PC-3 (cell line): Measurements from ENCODE around the gene SPP2. TPM values are rescaled to one million over a fixed set of nuclear protein-coding genes. Genes with fewer than 3 reads are reported as not detected.
A peak's percentile ranks its signal among the peaks of the same experiment; 100 is the strongest.

Source experiments
- ATAC-seq: fragments of 200-7000 bp; cut with Tn5 transposase; 2 replicates; pipeline ENCODE4 v1.9.1; 2020; ENCODE audit warnings: mild to moderate bottlenecking, moderate library complexity
- BruUV-seq: library from RNA; stranded (reverse); fragments of 400-500 nt; replicated peaks from 2 replicates; lab custom pipeline; 2021; lab: Mats Ljungman, UMichigan
- CTCF ChIA-PET: fragments of 300-600 bp; sonication (Branson Sonifier 250); formaldehyde crosslinking; loops from one replicate; lab custom pipeline; 2022; ENCODE audit warnings: antibody characterized with exemption; lab: Charles Lee
- POLR2A ChIA-PET: fragments of 300-600 bp; sonication (Branson Sonifier 250); formaldehyde crosslinking; loops from one replicate; lab custom pipeline; 2022; ENCODE audit warnings: antibody characterized with exemption; ENCODE audit not compliant: unreplicated experiment; lab: Charles Lee
- DNase-seq: peaks from one replicate; pipeline ENCODE4 v3.0.0-alpha.2; 2015
- H2AFZ ChIP-seq: fragments of 300-600 bp; sonication (generic); 2 replicates; pipeline ENCODE4 v1.6.0; 2016; ENCODE audit warnings: antibody characterized with exemption, low read length
- H3F3A ChIP-seq: fragments of 300-600 bp; sonication (generic); one replicate; pipeline ENCODE4 v1.6.0; 2017; ENCODE audit warnings: antibody characterized with exemption, low read length, control low read depth, mild to moderate bottlenecking; ENCODE audit not compliant: unreplicated experiment
- H3K27ac ChIP-seq: fragments of 300-600 bp; sonication (generic); 2 replicates; pipeline ENCODE4 v1.5.1; 2016; ENCODE audit warnings: mild to moderate bottlenecking, low read length
- H3K27me3 ChIP-seq: fragments of 300-600 bp; sonication (generic); 2 replicates; pipeline ENCODE4 v1.6.1; 2016; ENCODE audit warnings: low read length, mixed read lengths
- H3K36me3 ChIP-seq: fragments of 300-600 bp; sonication (generic); 2 replicates; pipeline ENCODE4 v1.6.1; 2016; ENCODE audit warnings: low read depth, mixed run types, low read length, mixed read lengths
- H3K4me1 ChIP-seq: fragments of 300-600 bp; sonication (generic); 2 replicates; pipeline ENCODE4 v1.5.1; 2016; ENCODE audit warnings: low read length; ENCODE audit not compliant: insufficient read depth
- H3K4me2 ChIP-seq: fragments of 300-600 bp; sonication (generic); 2 replicates; pipeline ENCODE4 v1.6.0; 2016; ENCODE audit warnings: low read length
- H3K4me3 ChIP-seq: fragments of 300-600 bp; sonication (generic); 2 replicates; pipeline ENCODE4 v1.5.1; 2016; ENCODE audit warnings: mild to moderate bottlenecking, low read length, mixed read lengths
- H3K79me2 ChIP-seq: fragments of 300-600 bp; sonication (generic); 2 replicates; pipeline ENCODE4 v1.6.1; 2017; ENCODE audit warnings: low read length, mixed read lengths
- H3K9ac ChIP-seq: fragments of 300-600 bp; sonication (generic); 2 replicates; pipeline ENCODE4 v1.6.0; 2016; ENCODE audit warnings: mild to moderate bottlenecking, low read length
- H3K9me2 ChIP-seq: fragments of 300-600 bp; sonication (generic); replicated peaks from 2 replicates; pipeline ENCODE4 v1.6.1; 2016; ENCODE audit warnings: mixed run types, low read length, mixed read lengths
- H3K9me3 ChIP-seq: fragments of 300-600 bp; sonication (generic); 2 replicates; pipeline ENCODE4 v1.6.1; 2016; ENCODE audit warnings: low read length, mixed read lengths
- H4K20me1 ChIP-seq: fragments of 300-600 bp; sonication (generic); 2 replicates; pipeline ENCODE4 v1.6.1; 2016; ENCODE audit warnings: low read length, mixed read lengths
- EZH2 ChIP-seq: fragments of 300-600 bp; sonication (generic); IDR thresholded peaks from one replicate; pipeline ENCODE4 v1.6.1; 2017; ENCODE audit warnings: antibody characterized with exemption, mild to moderate bottlenecking, low read length; ENCODE audit not compliant: unreplicated experiment
- EZH2phosphoT487 ChIP-seq: fragments of 300-600 bp; sonication (generic); IDR thresholded peaks from 2 replicates; pipeline ENCODE4 v1.6.1; 2018; ENCODE audit warnings: mild to moderate bottlenecking, antibody characterized with exemption, low read length, borderline replicate concordance
- intact Hi-C: fragments of 100-400 bp; cut with micrococcal nuclease; formaldehyde crosslinking; loops from 2 replicates; pipeline ENCODE4 v1.9.0; 2023
- total RNA-seq: library from RNA; depleted of rRNA; stranded (reverse); fragments of >200 nt; gene quantifications from 2 replicates; pipeline ENCODE4 v1.2.3, GENCODE V29; 2014
- TF ChIP-seq, protein P1 (sequence below): fragments of 300-600 bp; sonication (generic); conservative IDR thresholded peaks from 2 replicates; pipeline ENCODE4 v1.5.1; 2017; ENCODE audit warnings: antibody characterized with exemption, low read depth, mild to moderate bottlenecking, low read length

Gene SPP2
- total RNA-seq, 1 experiment from 2014 or later, result not detected

DNA sequence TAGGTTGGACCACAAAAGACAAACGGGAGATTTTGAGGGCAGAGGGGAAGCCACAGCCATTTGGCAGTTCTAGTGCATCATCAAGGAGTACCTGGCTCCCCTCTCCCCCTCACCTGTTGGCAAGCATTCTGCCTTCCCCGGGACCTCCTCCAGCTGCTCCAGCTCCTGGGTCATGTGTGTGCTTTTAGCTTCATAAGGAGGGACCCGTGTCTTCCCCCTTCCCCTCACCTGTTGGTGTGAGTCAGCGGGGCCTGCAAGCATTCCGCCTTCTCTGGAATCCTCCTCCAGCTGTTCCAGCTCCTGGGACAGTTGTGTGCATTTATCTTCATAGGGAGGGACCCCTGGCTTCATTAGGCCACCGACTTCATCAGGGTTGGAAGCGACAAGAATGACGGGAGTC, 58.8 kb downstream of the SPP2 start:
- no TSS peak for BruUV-seq

GRCh38 chr2:234110219-234110618, 59.7 kb downstream of the SPP2 start:
- Histone ChIP-seq H2AFZ (no peak overlapping the region), H3F3A (peaks cover 5% of the 10 kb centered on the region), H3K9me2 (no peaks in the 10 kb centered on the region), H3K36me3 (no peaks in the 10 kb centered on the region), H3K4me3 (no peak overlapping the region), H4K20me1 (no peaks in the 10 kb centered on the region), H3K4me1 (peaks cover 19% of the 10 kb centered on the region), H3K4me2 (no peak overlapping the region), H3K9ac (no peak overlapping the region), H3K9me3 (no peaks in the 10 kb centered on the region), H3K27me3 (no peaks in the 10 kb centered on the region), H3K27ac (no peak overlapping the region), H3K79me2 (no peaks in the 10 kb centered on the region)
- intact Hi-C loops, result loop anchor here (5.0 kb wide), 2 partner anchors 78 to 133 kb away; no protein-coding TSS in a partner anchor
- ChIA-PET POLR2A (no interaction called here), CTCF (no interaction called here)
- no TSS peak for BruUV-seq
- DNase-seq (no peak), ATAC-seq (no peak)
- no peak for TF ChIP-seq EZH2phosphoT487
- TF ChIP-seq, protein P1, sequence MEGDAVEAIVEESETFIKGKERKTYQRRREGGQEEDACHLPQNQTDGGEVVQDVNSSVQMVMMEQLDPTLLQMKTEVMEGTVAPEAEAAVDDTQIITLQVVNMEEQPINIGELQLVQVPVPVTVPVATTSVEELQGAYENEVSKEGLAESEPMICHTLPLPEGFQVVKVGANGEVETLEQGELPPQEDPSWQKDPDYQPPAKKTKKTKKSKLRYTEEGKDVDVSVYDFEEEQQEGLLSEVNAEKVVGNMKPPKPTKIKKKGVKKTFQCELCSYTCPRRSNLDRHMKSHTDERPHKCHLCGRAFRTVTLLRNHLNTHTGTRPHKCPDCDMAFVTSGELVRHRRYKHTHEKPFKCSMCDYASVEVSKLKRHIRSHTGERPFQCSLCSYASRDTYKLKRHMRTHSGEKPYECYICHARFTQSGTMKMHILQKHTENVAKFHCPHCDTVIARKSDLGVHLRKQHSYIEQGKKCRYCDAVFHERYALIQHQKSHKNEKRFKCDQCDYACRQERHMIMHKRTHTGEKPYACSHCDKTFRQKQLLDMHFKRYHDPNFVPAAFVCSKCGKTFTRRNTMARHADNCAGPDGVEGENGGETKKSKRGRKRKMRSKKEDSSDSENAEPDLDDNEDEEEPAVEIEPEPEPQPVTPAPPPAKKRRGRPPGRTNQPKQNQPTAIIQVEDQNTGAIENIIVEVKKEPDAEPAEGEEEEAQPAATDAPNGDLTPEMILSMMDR, result no peak
- TF ChIP-seq EZH2, result no peak

More for the DNA sequence above, 58.8 kb downstream of the SPP2 start:
- no peaks in the 10 kb centered on the region for H3K9me2 ChIP-seq
- CTCF ChIA-PET, result no interaction called here
- H4K20me1 ChIP-seq, result no peaks in the 10 kb centered on the region
- peaks cover 19% of the 10 kb centered on the region for H3K4me1 ChIP-seq
- no peak overlapping the region for H3K4me2 ChIP-seq
- no peaks in the 10 kb centered on the region for H3K79me2 ChIP-seq
- H2AFZ ChIP-seq, result no peak overlapping the region
- intact Hi-C loops, result no loop called here
- no peak overlapping the region for H3K9ac ChIP-seq
- no peaks in the 10 kb centered on the region for H3K36me3 ChIP-seq
- POLR2A ChIA-PET, result no interaction called here
- H3F3A ChIP-seq, result peaks cover 5% of the 10 kb centered on the region
- H3K9me3 ChIP-seq, result no peaks in the 10 kb centered on the region
- DNase-seq, result no peak
- no peak for TF ChIP-seq EZH2
- TF ChIP-seq, protein P1, result no peak
- no peak for TF ChIP-seq EZH2phosphoT487
- H3K4me3 ChIP-seq, result no peak overlapping the region
- no peak for ATAC-seq
- H3K27ac ChIP-seq, result no peak overlapping the region
- H3K27me3 ChIP-seq, result no peaks in the 10 kb centered on the region

- no peaks in the 10 kb centered on the region for H3K79me2 ChIP-seq
- ATAC-seq (peak; percentile 100), DNase-seq (peak; percentile 96)
- ChIA-PET POLR2A (interaction anchor here (0.7 kb wide), 1 partner anchor 12 kb away, joined by 3 read pairs; no protein-coding TSS in a partner anchor), CTCF (interaction anchor here (0.5 to 0.8 kb wide), 2 partner anchors 22 to 311 kb away, joined by 3 read pairs; no protein-coding TSS in a partner anchor)
- no peaks in the 10 kb centered on the region for H3K36me3 ChIP-seq
- H2AFZ ChIP-seq, result no peak overlapping the region
- no peaks in the 10 kb centered on the region for H3K9me3 ChIP-seq
- intact Hi-C loops, result loop anchor here (5.0 kb wide), 2 partner anchors 79 to 134 kb away; no protein-coding TSS in a partner anchor
- TF ChIP-seq EZH2phosphoT487, result no peak
- TF ChIP-seq, protein P1, result no peak
- TF ChIP-seq EZH2, result no peak
- H3K9me2 ChIP-seq, result no peaks in the 10 kb centered on the region
- no TSS peak for BruUV-seq
- no peak overlapping the region for H3K9ac ChIP-seq
- peak overlapping the region; percentile 45 for H3K4me2 ChIP-seq
- H3K27ac ChIP-seq, result peak overlapping the region; percentile 69
- peaks cover 5% of the 10 kb centered on the region for H3F3A ChIP-seq
- no peaks in the 10 kb centered on the region for H4K20me1 ChIP-seq
- H3K4me1 ChIP-seq, result peaks cover 26% of the 10 kb centered on the region
- H3K4me3 ChIP-seq, result no peak overlapping the region
- H3K27me3 ChIP-seq, result no peaks in the 10 kb centered on the region
Measured at GRCh38 chr2:234111523-234111922, 61.0 kb downstream of the SPP2 start.
